GM12875 (cell line): Measurements from ENCODE around the gene POGLUT3.

Source experiments
- H3K4me3 ChIP-seq: one replicate; pipeline ENCODE4 v1.5.1; 2011; ENCODE audit warnings: low read depth, low read length, control low read depth
- CTCF ChIP-seq: IDR thresholded peaks from 2 replicates; pipeline ENCODE4 v1.5.1; 2011; ENCODE audit warnings: low read depth, mild to moderate bottlenecking, control low read depth, inconsistent platforms, low read length, moderate library complexity, borderline replicate concordance; ENCODE audit not compliant: insufficient read depth

The POGLUT3 gene

GRCh38 chr11:108498046-108498815 lies at the start of gene POGLUT3:
POGLUT3 (minus strand) TSS chr11:108498384; CDS start chr11:108498366, 18 bp downstream.
- TF ChIP-seq CTCF, result 0 out of 2 replicates have a peak, but pooled peaks have one; percentile 0
- H3K4me3 ChIP-seq, result peak within 1 kb of the TSS; percentile 65

- no peak overlapping the region for H3K4me3 ChIP-seq
- TF ChIP-seq CTCF, result no peak
Measured at GRCh38 chr11:108545909-108546501, 47.8 kb upstream of the POGLUT3 start.

- H3K4me3 ChIP-seq, result no peak overlapping the region
- TF ChIP-seq CTCF, result no peak
Measured at GRCh38 chr11:108543316-108543964, 45.3 kb upstream of the POGLUT3 start.

GRCh38 chr11:108541531-108541930 lies 43.3 kb upstream of the POGLUT3 start:
- H3K4me3 ChIP-seq, result no peak overlapping the region
- no peak for TF ChIP-seq CTCF

- no peak for TF ChIP-seq CTCF
- H3K4me3 ChIP-seq, result no peak overlapping the region
Measured at GRCh38 chr11:108538502-108538901, 40.3 kb upstream of the POGLUT3 start.

- no peak for TF ChIP-seq CTCF
- no peak overlapping the region for H3K4me3 ChIP-seq
Measured at GRCh38 chr11:108538022-108538424, 39.8 kb upstream of the POGLUT3 start.
